Measurements from ENCODE around the gene ELFN1. TPM values are rescaled to one million over a fixed set of nuclear protein-coding genes. Genes with fewer than 3 reads are reported as not detected.
A peak's percentile ranks its signal among the peaks of the same experiment; 100 is the strongest.

ELFN1 gene
- total and polyA plus RNA-seq, 9 of the 15 experiments (the other 6 are each of a cell fraction or from before 2014, with no cell fraction given): 0.04 to 0.64 (median 0.18) TPM; not detected in 2

DNA sequence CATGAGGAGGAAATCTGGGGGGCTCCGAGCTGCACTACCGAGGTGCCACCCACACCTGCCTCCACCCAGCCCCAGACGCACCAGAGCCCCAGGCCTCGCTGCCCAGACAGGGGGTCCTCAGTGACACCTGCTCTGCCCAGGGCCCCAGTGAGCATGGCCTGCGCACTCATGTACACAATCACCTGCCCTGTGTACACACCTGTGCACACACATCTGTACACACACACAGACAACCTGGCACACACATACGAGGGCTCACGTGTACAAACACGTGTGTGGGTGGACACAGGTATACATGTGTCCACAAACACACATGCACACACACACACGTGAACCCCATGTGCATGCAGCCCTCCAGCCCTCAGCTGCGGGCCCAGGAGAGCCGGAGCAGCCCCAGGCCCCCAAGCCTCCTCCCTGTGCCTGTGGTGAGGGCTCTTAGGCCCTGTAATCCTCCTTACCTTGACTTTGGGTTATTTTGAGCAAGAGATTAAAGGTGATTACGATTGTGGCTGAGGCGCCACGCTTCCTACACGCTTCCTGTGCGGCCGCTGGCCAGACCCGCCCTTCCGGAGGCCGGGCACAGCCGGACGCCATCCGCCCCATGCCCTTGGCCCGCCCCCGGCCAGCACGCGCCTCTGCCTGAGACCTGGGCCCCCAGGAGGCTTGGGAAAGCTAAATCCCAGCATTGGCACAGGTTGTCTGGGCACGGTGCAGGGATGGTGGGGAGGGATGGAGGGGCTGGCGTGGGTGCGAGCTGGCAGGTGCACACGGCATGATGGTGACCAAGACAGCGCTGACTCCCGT lies 71.9 kb downstream of the ELFN1 start (continued):
- TF ChIP-seq ZNF232 (CRISPR knock-in tag; IDR thresholded peaks at IDR 0.05): no peak; the same call in 1 of the 2 replicates
- TF ChIP-seq KAT2B (IDR thresholded peaks at IDR 0.05; ENCODE audit: low read depth, low read length): no peak
- TF ChIP-seq NR2C2 (CRISPR knock-in tag; IDR thresholded peaks at IDR 0.05): no peak; the same call in 1 of the 2 replicates
- no peak; the same call in 1 of the 2 replicates for TF ChIP-seq NR2C2 (tag; IDR thresholded peaks at IDR 0.05)
- TF ChIP-seq, protein P1, sequence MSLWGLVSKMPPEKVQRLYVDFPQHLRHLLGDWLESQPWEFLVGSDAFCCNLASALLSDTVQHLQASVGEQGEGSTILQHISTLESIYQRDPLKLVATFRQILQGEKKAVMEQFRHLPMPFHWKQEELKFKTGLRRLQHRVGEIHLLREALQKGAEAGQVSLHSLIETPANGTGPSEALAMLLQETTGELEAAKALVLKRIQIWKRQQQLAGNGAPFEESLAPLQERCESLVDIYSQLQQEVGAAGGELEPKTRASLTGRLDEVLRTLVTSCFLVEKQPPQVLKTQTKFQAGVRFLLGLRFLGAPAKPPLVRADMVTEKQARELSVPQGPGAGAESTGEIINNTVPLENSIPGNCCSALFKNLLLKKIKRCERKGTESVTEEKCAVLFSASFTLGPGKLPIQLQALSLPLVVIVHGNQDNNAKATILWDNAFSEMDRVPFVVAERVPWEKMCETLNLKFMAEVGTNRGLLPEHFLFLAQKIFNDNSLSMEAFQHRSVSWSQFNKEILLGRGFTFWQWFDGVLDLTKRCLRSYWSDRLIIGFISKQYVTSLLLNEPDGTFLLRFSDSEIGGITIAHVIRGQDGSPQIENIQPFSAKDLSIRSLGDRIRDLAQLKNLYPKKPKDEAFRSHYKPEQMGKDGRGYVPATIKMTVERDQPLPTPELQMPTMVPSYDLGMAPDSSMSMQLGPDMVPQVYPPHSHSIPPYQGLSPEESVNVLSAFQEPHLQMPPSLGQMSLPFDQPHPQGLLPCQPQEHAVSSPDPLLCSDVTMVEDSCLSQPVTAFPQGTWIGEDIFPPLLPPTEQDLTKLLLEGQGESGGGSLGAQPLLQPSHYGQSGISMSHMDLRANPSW (CRISPR knock-in tag; IDR thresholded peaks at IDR 0.05): no peak
- no peak for TF ChIP-seq MCM2 (IDR thresholded peaks at IDR 0.05; ENCODE audit: low read depth)
- no peak for TF ChIP-seq POU5F1 (IDR thresholded peaks at IDR 0.05; ENCODE audit: borderline replicate concordance, low read depth, low read length, partially characterized antibody)
- no peak for TF ChIP-seq CBFA2T2 (conservative IDR thresholded peaks at IDR 0.05)
- TF ChIP-seq ZNF3 (CRISPR knock-in tag; IDR thresholded peaks at IDR 0.05): no peak
- peak; percentile 82 for TF ChIP-seq TFAP4 (CRISPR knock-in tag; IDR thresholded peaks at IDR 0.05; ENCODE audit: borderline replicate concordance)
- no peak for TF ChIP-seq NFE2 (IDR thresholded peaks at IDR 0.05; ENCODE audit: low read depth)
- no peak for TF ChIP-seq ZNF449 (CRISPR knock-in tag; IDR thresholded peaks at IDR 0.05)
- peak; percentile 65; the same call in 1 of the 2 replicates for TF ChIP-seq ZBTB7A (IDR thresholded peaks at IDR 0.05; ENCODE audit: borderline replicate concordance, control insufficient read depth, low read depth, low read length)
- TF ChIP-seq HDGF (IDR thresholded peaks at IDR 0.05): no peak
- peak; percentile 96 for TF ChIP-seq HES1 (IDR thresholded peaks at IDR 0.05; ENCODE audit: low read depth)
- TF ChIP-seq GABPB1 (CRISPR knock-in tag; IDR thresholded peaks at IDR 0.05): peak; percentile 73
- TF ChIP-seq RFX7 (CRISPR knock-in tag; IDR thresholded peaks at IDR 0.05): no peak
- TF ChIP-seq, protein P2, sequence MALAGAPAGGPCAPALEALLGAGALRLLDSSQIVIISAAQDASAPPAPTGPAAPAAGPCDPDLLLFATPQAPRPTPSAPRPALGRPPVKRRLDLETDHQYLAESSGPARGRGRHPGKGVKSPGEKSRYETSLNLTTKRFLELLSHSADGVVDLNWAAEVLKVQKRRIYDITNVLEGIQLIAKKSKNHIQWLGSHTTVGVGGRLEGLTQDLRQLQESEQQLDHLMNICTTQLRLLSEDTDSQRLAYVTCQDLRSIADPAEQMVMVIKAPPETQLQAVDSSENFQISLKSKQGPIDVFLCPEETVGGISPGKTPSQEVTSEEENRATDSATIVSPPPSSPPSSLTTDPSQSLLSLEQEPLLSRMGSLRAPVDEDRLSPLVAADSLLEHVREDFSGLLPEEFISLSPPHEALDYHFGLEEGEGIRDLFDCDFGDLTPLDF (CRISPR knock-in tag; IDR thresholded peaks at IDR 0.05): no peak
- TF ChIP-seq ZNF12 (CRISPR knock-in tag; IDR thresholded peaks at IDR 0.05): no peak
- no peak for TF ChIP-seq MTF1 (CRISPR knock-in tag; IDR thresholded peaks at IDR 0.05; ENCODE audit: borderline replicate concordance)
- TF ChIP-seq KLF16 (IDR thresholded peaks at IDR 0.05): no peak
